Stimulated activated CD4-positive, alpha-beta T cell treated with anti-CD3 and anti-CD28 coated beads, Interleukin-4, amount 100 ng/mL, for 1 hour (primary cell): ENCODE results near the gene CXCR1.
A peak's percentile ranks its signal among the peaks of the same experiment; 100 is the strongest.
"Not testable (repeated sequence)": the region's sequence is repeated elsewhere in the genome, so short reads cannot be mapped to it uniquely, and the experiment has no call there.

Source experiments
- DNase-seq: peaks from one replicate; pipeline ENCODE4 v3.0.0-alpha.2; 2020

CXCR1 gene

GRCh38 chr2:218166791-218167190 is at the start of gene CXCR1:
Gene CXCR1, minus strand, starts transcription at chr2:218166962. Its CDS starts 1,751 bp downstream, at chr2:218165211.
- no peak for DNase-seq

GRCh38 chr2:218216336-218216673 is 49.5 kb upstream of the CXCR1 start:
- no peak for DNase-seq

- DNase-seq, result no peak
Observed at GRCh38 chr2:218214116-218214515, 47.4 kb upstream of the CXCR1 start.

- no peak for DNase-seq
Observed at GRCh38 chr2:218209078-218209477, 42.3 kb upstream of the CXCR1 start.

DNA sequence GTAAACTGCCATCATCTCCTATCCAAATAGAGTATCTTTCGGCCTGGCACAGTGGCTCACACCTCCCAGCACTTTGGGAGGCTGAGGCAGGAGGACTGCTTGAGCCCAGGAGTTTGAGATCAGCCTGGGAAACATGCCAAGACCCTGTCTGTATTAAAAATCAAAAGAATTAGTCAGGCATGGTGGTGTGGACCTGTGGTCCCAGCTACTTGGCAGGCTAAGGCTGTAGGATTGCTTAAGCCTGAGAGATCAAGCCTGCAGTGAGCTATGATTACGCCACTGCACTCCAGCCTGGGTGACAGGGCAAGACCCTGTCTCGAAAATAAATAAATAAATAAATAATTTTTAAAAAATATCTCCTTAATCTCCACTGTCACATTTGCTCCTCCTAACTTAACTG is 35.5 kb upstream of the CXCR1 start:
- DNase-seq, result no peak

DNA sequence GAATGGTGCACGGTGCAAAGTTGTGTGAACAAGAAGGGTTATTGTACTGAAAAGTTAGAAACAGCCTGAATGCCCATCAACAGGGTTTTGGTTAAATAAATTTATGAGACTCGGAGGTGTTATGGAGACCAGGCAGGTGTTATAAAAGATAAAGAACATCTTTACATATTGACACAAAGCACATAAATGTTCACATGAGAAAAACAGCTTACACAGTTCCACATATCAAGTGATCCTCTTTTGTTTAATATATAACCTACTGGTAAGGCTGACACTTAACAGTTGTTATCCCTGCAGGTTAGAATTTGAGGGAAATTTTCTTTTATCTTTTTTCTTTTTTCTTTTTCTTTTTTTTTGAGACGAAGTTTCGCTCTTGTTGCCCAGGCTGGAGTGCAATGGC is 30.2 kb upstream of the CXCR1 start:
- no peak for DNase-seq

DNA sequence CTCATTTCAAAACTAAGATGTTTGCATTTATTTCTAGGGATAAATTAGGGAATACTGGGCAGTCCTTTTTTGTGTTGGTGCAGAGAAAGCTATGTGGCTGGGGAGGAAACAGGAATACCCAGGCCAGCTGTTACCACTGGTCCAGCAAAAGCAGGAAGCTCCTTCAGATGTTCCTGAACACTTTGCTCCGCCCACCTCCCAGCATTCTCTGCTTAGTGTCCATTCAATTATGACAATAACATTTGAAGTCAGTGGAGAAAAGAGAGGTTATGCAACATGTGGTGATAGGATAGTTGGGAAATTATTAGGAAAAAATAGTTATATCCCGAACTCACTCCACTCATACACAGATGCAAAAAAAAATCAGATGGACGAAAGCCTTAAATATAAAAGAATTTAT is 28.1 kb upstream of the CXCR1 start:
- DNase-seq, result no peak

- DNase-seq, result no peak
Observed at GRCh38 chr2:218193701-218194100, 26.9 kb upstream of the CXCR1 start.

- DNase-seq, result no peak
Observed at GRCh38 chr2:218192902-218193430, 26.2 kb upstream of the CXCR1 start.

DNA sequence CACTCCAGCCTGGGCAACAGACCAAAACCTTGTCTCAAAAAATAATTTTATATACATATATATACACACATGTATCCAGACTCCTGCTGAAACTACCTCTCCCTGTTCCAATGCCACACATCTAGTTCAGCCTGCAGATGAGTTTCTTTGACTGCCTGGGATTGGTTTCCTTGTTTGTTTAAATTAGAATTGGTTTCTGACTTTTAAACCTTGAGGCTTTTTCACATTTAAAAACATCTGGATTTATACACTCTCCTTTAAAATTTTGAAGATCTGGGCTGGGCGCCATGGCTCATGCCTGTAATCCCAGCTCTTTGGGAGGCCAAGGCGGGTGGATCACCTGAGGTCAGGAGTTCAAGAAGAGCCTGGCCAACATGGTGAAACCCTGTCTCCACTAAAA is 21.8 kb upstream of the CXCR1 start:
- no peak for DNase-seq

GRCh38 chr2:218187296-218188015 is 20.7 kb upstream of the CXCR1 start:
- DNase-seq, result no peak

DNA sequence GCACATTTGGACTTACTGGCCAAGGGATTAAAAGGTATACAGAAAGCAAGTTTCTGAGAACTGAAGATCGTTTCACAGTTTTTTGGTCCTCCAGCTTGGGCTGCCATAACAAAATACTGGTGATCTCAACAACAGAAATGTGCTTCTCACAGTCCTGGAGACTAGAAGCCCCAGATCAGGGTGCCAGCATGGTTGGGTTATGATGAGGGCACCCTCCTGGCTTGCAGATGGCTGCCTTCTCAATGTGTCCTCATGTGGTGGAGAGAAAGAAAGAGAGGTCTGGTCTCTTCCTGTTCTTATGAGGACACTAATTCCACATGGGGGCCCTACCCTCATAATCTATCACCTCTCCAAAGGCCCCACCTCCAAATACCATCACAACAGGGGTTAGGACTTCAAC is 20.1 kb upstream of the CXCR1 start:
- no peak for DNase-seq

- peak; percentile 67 for DNase-seq
Observed at GRCh38 chr2:218186355-218186766, 19.6 kb upstream of the CXCR1 start.

DNA sequence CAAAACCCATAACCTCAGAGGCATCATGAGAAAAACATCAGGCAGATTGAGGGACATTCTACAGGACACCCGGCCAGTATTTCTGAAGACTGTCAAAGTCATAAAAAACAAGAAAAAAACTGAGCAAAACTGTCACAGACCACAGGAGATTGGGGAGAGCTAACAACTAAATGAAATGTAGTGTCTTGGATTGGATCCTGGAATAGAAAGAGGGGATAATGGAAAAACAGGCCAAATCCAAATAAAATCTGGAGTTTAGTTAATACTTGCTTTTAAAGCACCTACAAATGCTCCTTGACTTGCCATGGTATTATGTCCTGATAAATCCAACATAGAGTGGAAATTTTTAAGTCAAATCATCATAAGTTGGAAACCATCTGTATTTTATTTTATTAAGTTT is 17.6 kb upstream of the CXCR1 start:
- DNase-seq, result no peak

GRCh38 chr2:218180467-218181114 is 13.8 kb upstream of the CXCR1 start:
- no peak for DNase-seq

DNA sequence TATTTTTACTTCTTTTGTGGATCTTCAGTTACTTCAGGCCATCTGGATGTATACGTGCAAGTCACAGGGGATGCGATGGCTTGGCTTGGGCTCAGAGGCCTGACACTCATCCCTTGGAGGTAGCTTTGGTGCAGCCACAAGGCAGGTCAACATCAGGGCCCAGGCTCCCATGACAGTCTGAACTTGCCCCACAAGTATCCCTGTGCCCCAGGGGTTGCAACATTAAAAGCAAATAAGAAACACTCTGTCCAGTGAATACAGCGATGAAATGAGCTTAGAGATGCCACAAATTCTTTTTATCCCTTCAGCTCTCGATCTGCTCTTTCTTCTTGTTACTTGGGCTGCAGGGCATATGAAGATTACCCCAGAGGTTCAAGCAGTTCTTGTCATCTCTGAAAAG is 13.0 kb upstream of the CXCR1 start:
- no peak for DNase-seq

DNA sequence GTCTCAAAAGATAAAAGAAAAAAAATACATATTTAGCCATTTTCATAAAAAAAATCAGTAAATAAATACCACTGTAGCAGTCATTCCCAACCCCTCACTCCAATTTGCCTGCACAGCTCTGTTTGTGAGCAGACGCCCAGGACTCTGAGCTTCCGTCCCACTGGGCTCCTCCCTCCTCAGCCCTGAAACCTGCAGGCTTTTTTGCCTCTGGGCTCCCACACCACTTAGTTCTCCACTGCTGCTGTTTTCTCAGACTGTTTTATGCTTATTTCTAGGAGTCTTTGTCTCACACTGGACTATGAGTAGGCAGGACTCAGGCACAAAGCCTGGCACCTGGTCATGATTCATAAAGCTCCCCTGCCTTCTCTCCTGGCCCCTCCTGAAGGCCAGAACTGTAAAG is 6.1 kb upstream of the CXCR1 start:
- DNase-seq, result no peak

- DNase-seq, result not testable (repeated sequence)
Observed at GRCh38 chr2:218171744-218172143, 5.0 kb upstream of the CXCR1 start.

GRCh38 chr2:218169757-218170546 is 3.2 kb upstream of the CXCR1 start:
- no peak for DNase-seq

- peak; percentile 66 for DNase-seq
Observed at GRCh38 chr2:218168635-218169462, 2.1 kb upstream of the CXCR1 start.

DNA sequence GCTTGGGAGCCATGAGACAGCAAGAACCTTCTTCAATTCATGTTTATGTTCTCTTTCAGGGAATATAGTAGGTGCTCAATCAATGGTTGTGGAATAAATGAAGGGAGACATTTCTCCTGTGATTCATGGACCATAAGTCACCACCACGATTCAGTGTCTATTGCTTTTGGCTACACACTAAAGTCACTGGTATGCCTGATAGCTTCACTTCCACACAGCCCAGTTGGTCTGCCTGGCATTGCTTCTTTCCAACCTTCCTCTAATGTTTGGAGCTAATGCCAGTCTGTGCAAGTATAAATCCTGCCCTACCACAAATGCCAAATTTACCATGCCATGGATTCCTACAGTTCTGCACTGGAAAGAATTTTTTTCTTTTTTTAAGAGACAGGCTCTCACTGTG is 1.3 kb upstream of the CXCR1 start:
- no peak for DNase-seq

DNA sequence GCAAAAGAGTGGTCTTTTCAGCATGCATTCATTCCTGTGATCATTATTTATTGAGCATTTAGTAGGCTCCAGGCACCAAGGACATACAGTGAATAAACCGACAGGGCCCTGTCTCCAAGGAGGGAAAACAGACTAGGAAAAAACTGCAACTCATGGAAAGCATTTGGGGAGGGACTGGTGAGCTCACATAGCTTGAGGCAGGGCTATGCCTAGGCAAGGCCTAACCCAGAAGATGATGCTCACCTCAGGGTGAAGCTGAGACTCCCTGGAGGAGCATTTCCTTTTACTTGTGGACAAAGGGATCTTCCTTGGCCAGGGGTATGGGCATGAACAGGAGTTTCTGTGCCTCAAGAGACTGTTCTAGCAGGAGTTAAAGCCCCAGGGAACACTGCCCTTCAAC is 3.9 kb downstream of the CXCR1 start:
- DNase-seq, result no peak

DNA sequence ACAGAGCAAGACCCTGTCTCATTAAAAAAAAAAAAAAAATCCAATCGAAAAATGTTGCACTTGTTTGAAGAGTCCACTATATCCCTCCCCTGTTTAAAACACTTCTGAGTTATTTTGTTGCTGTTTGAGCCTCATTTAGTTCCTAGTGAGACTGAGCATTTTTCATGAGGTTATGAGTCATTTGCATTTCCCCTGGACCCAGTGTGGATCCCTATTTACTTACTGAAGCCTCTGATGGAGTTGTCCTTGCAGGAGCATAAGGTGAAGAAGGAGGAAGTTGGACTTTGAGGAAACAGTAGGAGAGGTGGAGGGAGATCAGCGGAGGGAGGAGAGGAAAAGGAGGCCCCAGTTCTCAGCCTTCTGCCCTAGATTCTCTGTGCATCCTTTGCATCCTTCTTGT is 5.1 kb downstream of the CXCR1 start:
- no peak for DNase-seq
